HG03457 (cell line): ENCODE results near the gene PRSS33.

ENCODE experiments used
- ATAC-seq: cut with Tn5 transposase; IDR thresholded peaks from one replicate; pipeline ENCODE4 v1.9.1; 2021; ENCODE audit warnings: moderate number of reproducible peaks; ENCODE audit not compliant: unreplicated experiment

PRSS33 gene

GRCh38 chr16:2821487-2822157 is 34.3 kb upstream of the PRSS33 start:
- ATAC-seq, result no peak

- no peak for ATAC-seq
These were observed 33.6 kb upstream of the PRSS33 start for GRCh38 chr16:2820836-2821486.

- ATAC-seq, result no peak
These were observed 32.8 kb upstream of the PRSS33 start for GRCh38 chr16:2819939-2820835.

- ATAC-seq, result no peak
These were observed 32.0 kb upstream of the PRSS33 start for GRCh38 chr16:2819179-2819938.

GRCh38 chr16:2818272-2818876 is 31.0 kb upstream of the PRSS33 start:
- ATAC-seq, result no peak

- no peak for ATAC-seq
These were observed 30.2 kb upstream of the PRSS33 start for GRCh38 chr16:2817340-2818271.

- ATAC-seq, result no peak
These were observed 29.5 kb upstream of the PRSS33 start, which contains the start of gene PRSS21 for GRCh38 chr16:2816751-2817339. TSS of gene PRSS21 (plus strand) at chr16:2817237. CDS start at chr16:2817269, 32 bp downstream.

- no peak for ATAC-seq
These were observed 28.0 kb upstream of the PRSS33 start for GRCh38 chr16:2815299-2815771.

GRCh38 chr16:2814551-2815298 is 27.4 kb upstream of the PRSS33 start:
- no peak for ATAC-seq

GRCh38 chr16:2813771-2814221 is 26.4 kb upstream of the PRSS33 start:
- no peak for ATAC-seq

- ATAC-seq, result no peak
These were observed 24.5 kb upstream of the PRSS33 start for GRCh38 chr16:2811703-2812471.

- no peak for ATAC-seq
These were observed 23.3 kb upstream of the PRSS33 start for GRCh38 chr16:2810651-2811050.

GRCh38 chr16:2809149-2809760 is 21.9 kb upstream of the PRSS33 start:
- ATAC-seq, result no peak

- ATAC-seq, result no peak
These were observed 20.8 kb upstream of the PRSS33 start for GRCh38 chr16:2808181-2808580.

- no peak for ATAC-seq
These were observed 18.9 kb upstream of the PRSS33 start for GRCh38 chr16:2806286-2806685.

- no peak for ATAC-seq
These were observed 17.4 kb upstream of the PRSS33 start for GRCh38 chr16:2804728-2805127.
